ENCODE measurements around the gene ARHGAP27.

DNA sequence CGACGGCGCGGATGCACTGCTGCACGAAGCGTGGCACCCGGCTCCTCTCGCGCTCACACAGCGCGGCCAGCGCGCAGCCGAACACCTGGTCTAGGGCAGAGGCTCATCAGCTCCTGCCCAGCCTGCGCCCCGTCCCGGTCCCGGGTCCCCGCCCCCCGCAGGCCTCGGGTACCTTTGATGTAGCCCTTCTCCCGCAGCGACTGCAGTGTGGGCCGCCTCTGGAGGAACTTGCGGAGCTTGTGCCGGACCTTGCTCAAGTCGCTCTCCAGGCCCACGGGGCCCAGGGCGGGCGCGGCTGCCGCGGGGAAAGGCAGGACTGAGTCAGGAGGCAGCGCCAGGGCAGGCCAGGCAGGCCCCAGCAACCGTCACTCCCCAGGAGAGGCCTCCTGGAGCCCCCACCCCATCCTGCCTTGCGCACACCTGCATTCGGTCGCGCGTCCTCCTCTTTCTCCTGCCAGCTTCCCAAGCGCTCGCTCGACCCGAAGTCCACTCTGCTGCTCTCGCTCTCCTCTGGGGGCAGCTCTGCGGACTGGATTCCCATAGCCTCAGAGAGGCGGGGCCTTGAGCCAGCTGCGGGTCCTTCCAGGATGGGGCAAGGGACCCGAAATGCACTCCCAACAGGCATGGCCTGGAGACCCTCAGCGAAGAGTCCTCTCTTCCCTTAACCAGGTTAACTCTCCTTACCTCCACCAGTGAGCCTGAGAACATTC, 36.0 kb downstream of the ARHGAP27 start:
- TF ChIP-seq, protein P1, sequence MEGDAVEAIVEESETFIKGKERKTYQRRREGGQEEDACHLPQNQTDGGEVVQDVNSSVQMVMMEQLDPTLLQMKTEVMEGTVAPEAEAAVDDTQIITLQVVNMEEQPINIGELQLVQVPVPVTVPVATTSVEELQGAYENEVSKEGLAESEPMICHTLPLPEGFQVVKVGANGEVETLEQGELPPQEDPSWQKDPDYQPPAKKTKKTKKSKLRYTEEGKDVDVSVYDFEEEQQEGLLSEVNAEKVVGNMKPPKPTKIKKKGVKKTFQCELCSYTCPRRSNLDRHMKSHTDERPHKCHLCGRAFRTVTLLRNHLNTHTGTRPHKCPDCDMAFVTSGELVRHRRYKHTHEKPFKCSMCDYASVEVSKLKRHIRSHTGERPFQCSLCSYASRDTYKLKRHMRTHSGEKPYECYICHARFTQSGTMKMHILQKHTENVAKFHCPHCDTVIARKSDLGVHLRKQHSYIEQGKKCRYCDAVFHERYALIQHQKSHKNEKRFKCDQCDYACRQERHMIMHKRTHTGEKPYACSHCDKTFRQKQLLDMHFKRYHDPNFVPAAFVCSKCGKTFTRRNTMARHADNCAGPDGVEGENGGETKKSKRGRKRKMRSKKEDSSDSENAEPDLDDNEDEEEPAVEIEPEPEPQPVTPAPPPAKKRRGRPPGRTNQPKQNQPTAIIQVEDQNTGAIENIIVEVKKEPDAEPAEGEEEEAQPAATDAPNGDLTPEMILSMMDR (conservative IDR thresholded peaks at IDR 0.05 in 1 of 2, IDR thresholded peaks at IDR 0.05 in 1 of 2; ENCODE audit: extremely low read depth in 1 of 2, insufficient read depth in 1 of 2, low read depth in 1 of 2, low read length in 2 of 2) = no peak
- no peak for TF ChIP-seq EZH2 (IDR thresholded peaks at IDR 0.05; ENCODE audit: borderline replicate concordance, low read length)
